ENCODE data around the gene TMEM150A.
"Not testable (repeated sequence)": the region's sequence is repeated elsewhere in the genome, so short reads cannot be mapped to it uniquely, and the experiment has no call there.

The TMEM150A gene

GRCh38 chr2:85605406-85606115 is 3.1 kb upstream of the TMEM150A start:
- Histone ChIP-seq H3K9me3 (ENCODE audit: control extremely low read depth in 1 of 5, control insufficient read depth in 4 of 5, insufficient read depth in 2 of 5, low read depth in 1 of 5, low read length in 4 of 5) (no peaks in the 10 kb centered on the region), H3K4me3 (ENCODE audit: control insufficient read depth in 1 of 7, extremely low read depth in 1 of 7, insufficient read depth in 4 of 7, low read depth in 2 of 7, low read length in 6 of 7) (no peak overlapping the region), H3K27me3 (replicated peaks in 2 of 5; ENCODE audit: control insufficient read depth in 4 of 5, insufficient read depth in 5 of 5, low read length in 4 of 5) (no peaks in the 10 kb centered on the region), H3K27ac (ENCODE audit: insufficient read depth in 1 of 2, low read depth in 1 of 2, low read length in 2 of 2, poor library complexity in 1 of 2, severe bottlenecking in 2 of 2) (no peak overlapping the region), H3K36me3 (ENCODE audit: control insufficient read depth in 4 of 4, insufficient read depth in 4 of 4, low read length in 3 of 4) (peaks cover 13 to 43% (median 34%) of the 10 kb centered on the region in 4 experiments), H3K4me1 (ENCODE audit: control extremely low read depth in 1 of 4, control insufficient read depth in 4 of 4, insufficient read depth in 4 of 4, low read length in 3 of 4) (peaks cover 5 to 34% (median 24%) of the 10 kb centered on the region in 4 experiments)
- no peak for DNase-seq
- ChIA-PET POLR2A (interaction anchor here (0.9 kb wide), 1 partner anchor 44 kb away, joined by 3 read pairs; the partner anchor contains the start of gene GGCX), CTCF (interaction anchor here (1.0 to 3.1 kb wide), 7 partner anchors 11 to 31 kb away, joined by 3 to 9 read pairs (median 4); no protein-coding TSS in a partner anchor)
- 94% methylated on average over 2 of the region's 4 CpGs for WGBS (ENCODE audit: insufficient coverage)

GRCh38 chr2:85604568-85605339 is 2.3 kb upstream of the TMEM150A start:
- H3K9me3 ChIP-seq (ENCODE audit: control extremely low read depth in 1 of 5, control insufficient read depth in 4 of 5, insufficient read depth in 2 of 5, low read depth in 1 of 5, low read length in 4 of 5), result no peaks in the 10 kb centered on the region
- WGBS (ENCODE audit: insufficient coverage), result 95% methylated on average over 4 of the region's 6 CpGs
- no peaks in the 10 kb centered on the region for H3K27me3 ChIP-seq (replicated peaks in 2 of 5; ENCODE audit: control insufficient read depth in 4 of 5, insufficient read depth in 5 of 5, low read length in 4 of 5)
- no peak overlapping the region for H3K27ac ChIP-seq (ENCODE audit: insufficient read depth in 1 of 2, low read depth in 1 of 2, low read length in 2 of 2, poor library complexity in 1 of 2, severe bottlenecking in 2 of 2)
- no peak overlapping the region for H3K4me3 ChIP-seq (ENCODE audit: control insufficient read depth in 1 of 7, extremely low read depth in 1 of 7, insufficient read depth in 4 of 7, low read depth in 2 of 7, low read length in 6 of 7)
- peaks cover 5 to 29% (median 25%) of the 10 kb centered on the region in 4 experiments for H3K4me1 ChIP-seq (ENCODE audit: control extremely low read depth in 1 of 4, control insufficient read depth in 4 of 4, insufficient read depth in 4 of 4, low read length in 3 of 4)
- POLR2A ChIA-PET, result no interaction called here
- DNase-seq, result no peak
- CTCF ChIA-PET, result interaction anchor here (0.6 to 3.1 kb wide), 10 partner anchors 14 to 55 kb away, joined by 3 to 10 read pairs (median 4); partner anchors contain the start of genes GGCX and VAMP8
- peaks cover 13 to 46% (median 38%) of the 10 kb centered on the region in 4 experiments for H3K36me3 ChIP-seq (ENCODE audit: control insufficient read depth in 4 of 4, insufficient read depth in 4 of 4, low read length in 3 of 4)

- POLR2A ChIA-PET; DNase-seq; H3K9me3 ChIP-seq (ENCODE audit: control extremely low read depth in 1 of 5, control insufficient read depth in 4 of 5, insufficient read depth in 2 of 5, low read depth in 1 of 5, low read length in 4 of 5); H3K27me3 ChIP-seq (replicated peaks in 2 of 5; ENCODE audit: control insufficient read depth in 4 of 5, insufficient read depth in 5 of 5, low read length in 4 of 5); H3K27ac ChIP-seq (ENCODE audit: insufficient read depth in 1 of 2, low read depth in 1 of 2, low read length in 2 of 2, poor library complexity in 1 of 2, severe bottlenecking in 2 of 2): not testable (repeated sequence)
- 97% methylated on average over 3 of the region's 3 CpGs for WGBS (ENCODE audit: insufficient coverage)
- Histone ChIP-seq H3K4me3 (ENCODE audit: control insufficient read depth in 1 of 7, extremely low read depth in 1 of 7, insufficient read depth in 4 of 7, low read depth in 2 of 7, low read length in 6 of 7) (peak overlapping the region in 2 of 7 experiments; percentile 26 to 36), H3K4me1 (ENCODE audit: control extremely low read depth in 1 of 4, control insufficient read depth in 4 of 4, insufficient read depth in 4 of 4, low read length in 3 of 4) (peaks cover 5 to 29% (median 26%) of the 10 kb centered on the region in 4 experiments), H3K36me3 (ENCODE audit: control insufficient read depth in 4 of 4, insufficient read depth in 4 of 4, low read length in 3 of 4) (peaks cover 14 to 47% (median 39%) of the 10 kb centered on the region in 4 experiments)
- CTCF ChIA-PET, result interaction anchor here (0.6 to 2.6 kb wide), 7 partner anchors 16 to 55 kb away, joined by 3 to 10 read pairs (median 4); partner anchors contain the start of genes GGCX and VAMP8
Measured at GRCh38 chr2:85604133-85604444, 1.6 kb upstream of the TMEM150A start.

- Histone ChIP-seq H3K36me3 (ENCODE audit: control insufficient read depth in 4 of 4, insufficient read depth in 4 of 4, low read length in 3 of 4) (peaks cover 7 to 46% (median 31%) of the 10 kb centered on the region in 4 experiments), H3K4me1 (ENCODE audit: control extremely low read depth in 1 of 4, control insufficient read depth in 4 of 4, insufficient read depth in 4 of 4, low read length in 3 of 4) (peaks cover 4 to 31% (median 24%) of the 10 kb centered on the region in 4 experiments), H3K4me3 (ENCODE audit: control insufficient read depth in 1 of 7, extremely low read depth in 1 of 7, insufficient read depth in 4 of 7, low read depth in 2 of 7, low read length in 6 of 7) (peak overlapping the region; percentile 56 to 96 (median 87)), H3K27ac (ENCODE audit: insufficient read depth in 1 of 2, low read depth in 1 of 2, low read length in 2 of 2, poor library complexity in 1 of 2, severe bottlenecking in 2 of 2) (peak overlapping the region in 1 of 2 experiments; percentile 40), H3K27me3 (replicated peaks in 2 of 5; ENCODE audit: control insufficient read depth in 4 of 5, insufficient read depth in 5 of 5, low read length in 4 of 5) (no peaks in the 10 kb centered on the region), H3K9me3 (ENCODE audit: control extremely low read depth in 1 of 5, control insufficient read depth in 4 of 5, insufficient read depth in 2 of 5, low read depth in 1 of 5, low read length in 4 of 5) (no peaks in the 10 kb centered on the region)
- CTCF ChIA-PET, result interaction anchor here (1.0 to 2.6 kb wide), 9 partner anchors 9 to 188 kb away, joined by 3 to 15 read pairs (median 4); partner anchors contain the start of genes C2orf68, GGCX and VAMP8
- 4% methylated on average over 33 of the region's 36 CpGs for WGBS (ENCODE audit: insufficient coverage)
- DNase-seq, result peak in 1 of 3 donors; percentile 37
- POLR2A ChIA-PET, result interaction anchor here (1.4 to 2.5 kb wide), 3 partner anchors 10 to 63 kb away, joined by 3 to 7 read pairs (median 3); partner anchors contain the start of genes C2orf68, MAT2A and VAMP8
Measured at GRCh38 chr2:85601771-85602475, 575 bp downstream of the TMEM150A start.

GRCh38 chr2:85600951-85601770 is 1.3 kb downstream of the TMEM150A start:
- ChIA-PET CTCF (interaction anchor here (0.9 to 2.4 kb wide), 10 partner anchors 9 to 187 kb away, joined by 3 to 15 read pairs (median 4); partner anchors contain the start of genes C2orf68 and GGCX), POLR2A (interaction anchor here (1.5 to 2.5 kb wide), 2 partner anchors 10 to 24 kb away, joined by 3 to 7 read pairs; partner anchors contain the start of genes C2orf68 and VAMP8)
- WGBS (ENCODE audit: insufficient coverage), result 88% methylated on average over 2 of the region's 6 CpGs
- DNase-seq, result no peak
- Histone ChIP-seq H3K9me3 (ENCODE audit: control extremely low read depth in 1 of 5, control insufficient read depth in 4 of 5, insufficient read depth in 2 of 5, low read depth in 1 of 5, low read length in 4 of 5) (no peaks in the 10 kb centered on the region), H3K4me3 (ENCODE audit: control insufficient read depth in 1 of 7, extremely low read depth in 1 of 7, insufficient read depth in 4 of 7, low read depth in 2 of 7, low read length in 6 of 7) (peak overlapping the region in 5 of 7 experiments; percentile 8 to 94 (median 85)), H3K36me3 (ENCODE audit: control insufficient read depth in 4 of 4, insufficient read depth in 4 of 4, low read length in 3 of 4) (peaks cover 8 to 45% (median 32%) of the 10 kb centered on the region in 4 experiments), H3K4me1 (ENCODE audit: control extremely low read depth in 1 of 4, control insufficient read depth in 4 of 4, insufficient read depth in 4 of 4, low read length in 3 of 4) (peaks cover 7 to 38% (median 32%) of the 10 kb centered on the region in 4 experiments), H3K27ac (ENCODE audit: insufficient read depth in 1 of 2, low read depth in 1 of 2, low read length in 2 of 2, poor library complexity in 1 of 2, severe bottlenecking in 2 of 2) (no peak overlapping the region), H3K27me3 (replicated peaks in 2 of 5; ENCODE audit: control insufficient read depth in 4 of 5, insufficient read depth in 5 of 5, low read length in 4 of 5) (no peaks in the 10 kb centered on the region)

GRCh38 chr2:85600235-85600575 is 2.3 kb downstream of the TMEM150A start:
- no peak overlapping the region for H3K27ac ChIP-seq (ENCODE audit: insufficient read depth in 1 of 2, low read depth in 1 of 2, low read length in 2 of 2, poor library complexity in 1 of 2, severe bottlenecking in 2 of 2)
- WGBS (ENCODE audit: insufficient coverage), result 100% methylated on average over 1 of the region's 3 CpGs
- peaks cover 8 to 37% (median 26%) of the 10 kb centered on the region in 4 experiments for H3K36me3 ChIP-seq (ENCODE audit: control insufficient read depth in 4 of 4, insufficient read depth in 4 of 4, low read length in 3 of 4)
- H3K4me1 ChIP-seq (ENCODE audit: control extremely low read depth in 1 of 4, control insufficient read depth in 4 of 4, insufficient read depth in 4 of 4, low read length in 3 of 4), result peaks cover 7 to 40% (median 34%) of the 10 kb centered on the region in 4 experiments
- H3K27me3 ChIP-seq (replicated peaks in 2 of 5; ENCODE audit: control insufficient read depth in 4 of 5, insufficient read depth in 5 of 5, low read length in 4 of 5), result no peaks in the 10 kb centered on the region
- H3K4me3 ChIP-seq (ENCODE audit: control insufficient read depth in 1 of 7, extremely low read depth in 1 of 7, insufficient read depth in 4 of 7, low read depth in 2 of 7, low read length in 6 of 7), result no peak overlapping the region
- ChIA-PET CTCF (interaction anchor here (0.6 to 2.4 kb wide), 6 partner anchors 10 to 108 kb away, joined by 3 to 15 read pairs (median 4); no protein-coding TSS in a partner anchor), POLR2A (no interaction called here)
- DNase-seq, result no peak
- no peaks in the 10 kb centered on the region for H3K9me3 ChIP-seq (ENCODE audit: control extremely low read depth in 1 of 5, control insufficient read depth in 4 of 5, insufficient read depth in 2 of 5, low read depth in 1 of 5, low read length in 4 of 5)
